Measurements from ENCODE around the gene CHN2. TPM values are rescaled to one million over a fixed set of nuclear protein-coding genes. Genes with fewer than 3 reads are reported as not detected.

Gene CHN2
- total RNA-seq, 2 donors from 2014 or later, result 30.0 to 32.9 TPM

DNA sequence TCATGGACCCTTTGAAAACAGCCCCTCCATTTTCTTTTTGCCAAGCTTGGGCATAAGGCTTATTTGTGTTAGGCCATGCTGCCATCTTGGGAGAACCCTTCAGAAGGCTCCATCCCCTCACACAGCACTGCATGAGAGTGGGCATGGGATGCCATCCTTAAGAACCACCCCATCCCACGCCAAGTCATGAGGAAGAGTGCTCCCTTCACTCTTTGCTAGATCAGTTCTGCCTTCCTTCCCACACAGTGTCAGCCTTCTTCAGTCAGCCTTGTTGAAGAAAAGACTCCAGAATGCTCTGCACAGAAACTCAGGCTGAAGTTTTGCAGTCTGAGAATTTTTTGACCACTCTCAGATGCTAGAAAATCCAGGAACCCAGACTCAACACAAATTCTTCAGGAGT lies 15.5 kb upstream of the CHN2 start:
- DNase-seq, result no peak
- intact Hi-C loops (cut with DNase I, micrococcal nuclease), result no loop called here
- no peak for ATAC-seq

DNA sequence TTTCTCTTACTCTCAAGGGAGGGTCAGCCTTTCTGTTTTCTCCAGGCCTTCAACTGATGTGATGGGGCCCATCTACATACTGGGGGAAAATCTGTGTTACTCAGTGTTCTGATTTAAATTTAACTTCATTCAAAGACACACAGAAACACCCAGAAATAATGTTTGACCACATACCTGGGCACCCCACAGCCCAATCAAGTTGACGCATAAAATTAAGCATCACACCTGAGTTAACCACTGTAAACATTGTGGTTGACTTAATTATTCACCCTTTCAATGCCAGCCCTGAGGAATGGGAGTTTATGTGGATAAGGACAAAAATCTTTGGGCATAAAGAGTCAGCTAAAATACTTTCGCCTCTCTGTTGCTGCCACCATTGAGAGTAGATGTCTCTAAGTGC lies 10.0 kb upstream of the CHN2 start:
- DNase-seq (no peak), ATAC-seq (no peak)
- intact Hi-C loops (cut with DNase I, micrococcal nuclease), result no loop called here

DNA sequence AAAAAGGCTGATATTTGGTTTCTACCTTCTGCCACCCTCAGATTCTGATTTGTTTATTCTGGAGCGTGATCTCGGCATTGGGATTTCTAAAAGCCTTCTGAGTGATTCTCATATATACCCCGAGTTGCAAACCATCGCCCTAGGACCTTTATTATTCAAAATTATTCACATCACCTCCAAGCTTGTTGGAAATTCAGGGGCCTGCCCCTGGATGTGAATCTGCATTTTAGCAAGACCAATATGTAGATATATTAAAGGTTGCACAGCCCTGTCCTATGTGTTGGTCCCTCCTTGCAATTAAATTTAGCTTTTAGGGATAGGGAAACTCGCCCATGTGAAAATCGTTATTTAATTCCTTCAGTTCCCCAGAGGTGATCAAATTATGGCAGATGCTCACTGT lies 9.0 kb upstream of the CHN2 start:
- intact Hi-C loops (cut with DNase I, micrococcal nuclease), result no loop called here
- DNase-seq (no peak), ATAC-seq (no peak)

DNA sequence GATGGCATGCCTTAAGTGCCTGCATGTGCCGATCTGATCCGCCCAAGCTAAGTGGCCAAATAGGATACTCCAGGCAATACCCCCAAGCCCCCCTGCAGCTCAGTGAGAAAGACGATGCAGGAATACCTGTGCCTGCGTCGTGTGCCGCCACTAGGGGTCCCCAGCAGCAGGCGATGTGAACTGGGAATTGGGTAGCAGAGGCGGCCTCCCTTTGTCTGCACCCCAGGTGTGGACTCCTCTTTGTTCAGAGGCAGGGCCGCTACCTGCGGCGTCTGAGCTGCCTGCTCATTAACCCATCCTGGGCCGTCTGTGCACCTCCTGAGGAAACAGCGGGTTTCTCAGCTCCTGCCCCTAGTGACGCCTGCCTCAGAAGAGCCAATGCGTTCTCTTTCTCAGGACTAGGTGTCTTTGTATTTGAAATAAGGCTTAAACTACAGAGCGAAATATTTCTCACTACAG lies 4.8 kb upstream of the CHN2 start:
- ATAC-seq (peak; percentile 65), DNase-seq (peak; percentile 63 to 81)
- intact Hi-C loops (cut with DNase I, micrococcal nuclease), result loop anchor here in 1 of 2 donors (5.0 kb wide), 1 partner anchor 218 kb away; no protein-coding TSS in a partner anchor

DNA sequence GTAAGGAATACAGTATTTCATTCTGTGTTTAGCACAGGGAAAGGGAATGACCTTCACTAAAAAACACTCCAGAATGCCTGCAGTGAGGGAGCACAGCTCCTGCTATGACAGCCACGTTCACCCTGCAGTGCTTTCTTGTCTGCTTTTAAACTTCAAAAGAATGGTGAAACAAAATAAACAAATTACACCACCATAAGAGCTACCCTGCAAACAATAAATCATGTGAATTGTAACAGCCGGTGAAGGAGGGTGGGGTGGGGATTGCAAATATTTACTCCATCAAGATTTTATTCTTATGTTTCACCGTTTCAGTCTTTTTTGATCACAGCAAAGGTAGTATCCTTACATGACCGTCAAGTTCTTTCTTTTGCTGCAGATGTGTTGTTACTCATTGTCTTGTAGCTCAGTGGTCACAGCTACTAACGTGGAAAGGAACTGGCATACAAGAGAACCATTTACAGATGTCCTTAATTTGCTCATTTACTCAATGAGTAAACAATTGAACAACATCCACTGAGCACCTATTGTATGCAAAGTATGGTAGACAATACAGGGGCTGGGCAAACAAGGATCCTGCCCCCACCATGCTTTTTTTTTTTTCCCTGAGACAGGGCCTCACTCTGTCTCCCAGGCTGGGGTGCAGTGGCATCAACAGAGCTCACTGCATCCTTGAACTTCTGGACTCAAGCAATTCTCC lies 4.1 kb upstream of the CHN2 start:
- ATAC-seq (peak; percentile 42), DNase-seq (no peak)
- intact Hi-C loops (cut with DNase I, micrococcal nuclease), result loop anchor here in 1 of 2 donors (5.0 kb wide), 1 partner anchor 217 kb away; no protein-coding TSS in a partner anchor

DNA sequence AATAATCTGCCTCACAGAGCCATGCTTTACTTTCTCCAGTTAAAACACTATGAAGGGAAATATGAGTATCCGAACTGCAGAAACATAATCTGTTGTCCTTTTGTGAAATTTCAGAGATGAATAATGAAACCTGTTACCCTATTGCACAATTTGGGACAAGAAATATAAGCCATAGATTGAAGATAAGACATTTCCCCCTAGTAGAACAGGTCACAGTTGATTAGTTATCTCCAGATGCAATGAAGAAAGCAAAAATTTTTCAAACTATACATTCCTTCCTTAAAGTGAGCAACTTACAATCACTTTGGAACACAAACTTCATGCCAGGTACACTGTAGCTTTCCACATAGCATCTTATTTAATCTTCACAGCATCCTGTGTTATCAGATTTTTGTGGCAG lies 2.3 kb upstream of the CHN2 start:
- DNase-seq, result no peak
- intact Hi-C loops (cut with DNase I, micrococcal nuclease), result loop anchor here in 1 of 2 donors (5.0 kb wide), 1 partner anchor 215 kb away; no protein-coding TSS in a partner anchor
- no peak for ATAC-seq

DNA sequence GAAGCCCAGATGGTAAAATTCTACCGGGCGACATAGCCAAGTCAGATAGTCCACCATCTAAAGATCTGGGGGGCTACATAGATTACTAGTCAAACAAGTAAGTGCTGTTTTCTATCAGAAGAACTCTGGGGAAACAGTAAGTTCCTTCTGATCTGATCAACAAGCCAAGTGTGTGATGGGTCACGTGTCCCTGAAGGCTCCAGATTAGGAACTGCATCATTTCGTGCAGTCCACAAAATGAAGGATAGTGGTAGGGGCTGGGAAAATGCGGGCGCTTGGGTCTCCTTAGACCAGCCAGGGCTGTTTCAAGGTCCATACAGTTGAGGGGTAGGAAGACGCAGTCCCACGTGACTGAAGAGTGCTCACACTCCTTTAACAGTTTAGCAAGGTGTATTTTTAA lies 1.8 kb upstream of the CHN2 start:
- intact Hi-C loops (cut with DNase I, micrococcal nuclease), result loop anchor here in 1 of 2 donors (5.0 kb wide), 1 partner anchor 214 kb away; no protein-coding TSS in a partner anchor
- no peak for DNase-seq
- ATAC-seq, result no peak

DNA sequence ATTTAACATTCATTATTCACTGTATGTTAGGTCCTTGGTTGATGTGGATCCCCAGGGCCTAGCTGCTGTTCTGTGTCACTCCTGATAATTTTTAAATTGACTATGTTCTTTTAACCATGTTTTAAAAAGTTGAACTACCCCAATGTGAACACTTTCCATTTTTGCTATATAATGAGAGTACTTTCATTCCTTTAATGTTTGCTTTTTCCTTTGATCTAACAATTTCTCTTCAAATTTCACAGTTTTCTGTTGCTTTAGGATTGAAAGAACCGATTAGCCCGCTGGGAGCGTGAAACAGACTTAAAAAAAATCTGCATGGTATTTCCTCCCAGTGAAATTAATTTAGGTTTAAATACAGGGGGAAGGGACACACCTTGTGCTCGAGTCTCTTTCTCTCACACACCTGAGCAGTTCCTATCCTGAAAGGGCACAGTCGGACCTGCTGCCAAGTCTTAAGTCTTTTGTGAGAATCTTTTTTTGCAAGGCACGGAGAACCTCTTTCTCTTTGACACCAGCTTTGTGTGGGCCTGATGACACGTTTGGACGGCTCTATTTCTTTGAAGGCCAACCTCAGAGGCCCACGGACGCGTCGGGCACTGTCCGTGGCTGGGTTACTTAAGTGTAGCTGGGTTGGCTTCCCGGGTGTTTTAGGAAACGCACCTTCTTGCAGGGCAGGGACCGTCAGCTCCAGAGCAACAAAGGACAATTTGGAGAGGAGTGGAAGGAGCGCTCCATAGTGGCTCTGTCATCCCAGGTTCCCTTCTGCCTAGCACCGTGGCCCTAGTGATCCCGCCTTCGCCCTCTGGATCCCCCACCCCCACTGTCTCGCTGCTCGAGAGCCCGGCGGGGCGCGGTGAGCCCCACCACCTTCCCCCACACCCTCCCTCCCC lies 1.0 kb upstream of the CHN2 start:
- intact Hi-C loops (cut with DNase I, micrococcal nuclease), result loop anchor here in 1 of 2 donors (5.0 kb wide), 1 partner anchor 214 kb away; no protein-coding TSS in a partner anchor
- ATAC-seq, result peak; percentile 12
- peak in 1 of 2 donors; percentile 31 for DNase-seq

DNA sequence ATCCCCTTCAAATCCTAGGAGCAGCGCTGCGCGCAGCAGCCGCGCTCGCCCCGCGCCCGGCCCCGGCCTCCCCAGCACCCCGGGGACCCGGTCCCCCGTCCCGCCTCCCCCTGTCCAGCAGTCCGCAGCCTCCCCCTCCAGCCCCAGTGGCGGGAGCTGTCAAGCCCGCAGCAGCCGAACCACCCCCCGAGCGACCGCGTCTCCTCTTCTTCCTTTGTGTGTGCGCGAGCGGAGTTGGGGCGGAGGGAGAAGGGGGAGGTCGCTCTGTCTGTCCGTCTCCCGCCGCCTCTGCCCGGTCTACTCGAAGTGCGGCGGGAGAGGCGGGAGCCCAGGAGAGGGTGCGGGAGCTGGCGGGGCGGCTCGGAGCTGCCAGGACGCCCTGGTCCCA lies 375 bp upstream of the CHN2 start:
- ATAC-seq, result peak; percentile 41
- intact Hi-C loops (cut with DNase I, micrococcal nuclease), result loop anchor here in 1 of 2 donors (5.0 kb wide), 1 partner anchor 213 kb away; no protein-coding TSS in a partner anchor
- DNase-seq, result peak; percentile 31 to 45

DNA sequence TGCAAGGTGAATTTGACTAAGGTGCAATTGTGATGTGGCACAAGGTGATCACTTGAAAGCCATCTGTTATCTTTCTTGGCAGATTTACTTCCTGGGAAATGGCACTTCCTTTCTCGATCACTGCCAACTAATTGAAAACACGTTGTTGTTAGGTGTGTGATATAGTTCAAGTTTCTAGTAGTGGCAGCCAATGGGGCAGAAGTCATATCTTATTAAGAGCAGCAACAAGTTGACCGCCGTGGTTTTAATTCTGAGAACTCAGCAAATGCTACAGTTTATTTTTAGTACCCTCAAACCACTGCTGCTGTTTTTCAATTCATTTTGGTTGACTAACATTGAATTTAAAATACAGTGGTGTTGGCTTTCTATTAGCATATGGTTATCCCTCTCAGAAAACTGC lies 1.6 kb downstream of the CHN2 start:
- DNase-seq, result no peak
- ATAC-seq, result peak; percentile 16

DNA sequence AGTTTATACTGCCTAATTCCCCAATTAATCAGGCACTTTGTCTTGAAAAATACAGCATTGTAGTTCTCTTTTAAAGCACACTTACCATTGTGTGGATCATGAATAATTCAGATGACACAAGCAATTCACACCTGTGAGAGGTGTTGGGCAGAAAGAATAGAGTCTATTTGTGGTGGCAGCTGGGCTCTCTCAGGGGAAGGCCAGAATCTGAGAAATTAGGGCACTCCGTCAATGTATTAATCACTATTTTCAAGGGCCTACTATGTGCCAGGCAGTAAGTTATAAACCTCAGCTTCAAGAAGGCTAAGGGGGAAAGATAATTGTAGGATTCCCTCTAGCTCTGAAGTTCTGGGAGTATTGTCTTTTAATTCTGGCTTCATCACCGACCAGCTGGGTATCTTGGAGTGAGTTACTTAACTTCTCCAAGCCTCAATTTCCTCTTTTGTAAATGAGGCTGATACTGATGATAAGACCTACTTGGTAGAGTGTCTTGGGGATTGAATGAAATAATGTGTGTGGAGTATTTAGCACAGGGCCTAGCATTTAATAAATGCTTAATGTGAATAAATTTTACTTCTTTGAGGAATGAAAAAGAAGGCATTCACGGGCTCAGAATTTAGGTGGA lies 2.5 kb downstream of the CHN2 start:
- DNase-seq (no peak), ATAC-seq (no peak)
- intact Hi-C loops (cut with DNase I, micrococcal nuclease), result no loop called here

More for the DNA sequence above, 1.6 kb downstream of the CHN2 start:
- intact Hi-C loops (cut with DNase I, micrococcal nuclease), result no loop called here

DNA sequence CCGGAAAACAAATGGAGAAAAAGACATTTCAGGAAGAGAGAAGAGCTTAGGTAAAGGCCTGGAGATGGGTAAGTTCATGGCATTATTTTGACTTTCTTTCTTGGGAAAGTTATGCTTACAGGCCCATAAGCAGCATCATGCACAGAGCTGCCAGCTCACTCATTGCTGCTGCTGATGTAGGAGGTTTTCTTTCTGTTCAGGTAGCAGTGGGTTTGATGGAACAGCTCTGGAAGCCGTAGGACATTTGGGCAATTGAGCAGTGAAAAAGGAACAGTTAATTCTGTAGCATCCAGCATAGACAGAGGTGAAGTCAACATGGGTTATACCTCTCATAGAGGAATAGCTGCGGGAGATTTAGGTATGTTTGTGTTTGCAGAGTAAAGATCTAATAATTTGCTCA lies 3.3 kb downstream of the CHN2 start:
- DNase-seq, result no peak
- ATAC-seq, result no peak
- intact Hi-C loops (cut with DNase I, micrococcal nuclease), result no loop called here

DNA sequence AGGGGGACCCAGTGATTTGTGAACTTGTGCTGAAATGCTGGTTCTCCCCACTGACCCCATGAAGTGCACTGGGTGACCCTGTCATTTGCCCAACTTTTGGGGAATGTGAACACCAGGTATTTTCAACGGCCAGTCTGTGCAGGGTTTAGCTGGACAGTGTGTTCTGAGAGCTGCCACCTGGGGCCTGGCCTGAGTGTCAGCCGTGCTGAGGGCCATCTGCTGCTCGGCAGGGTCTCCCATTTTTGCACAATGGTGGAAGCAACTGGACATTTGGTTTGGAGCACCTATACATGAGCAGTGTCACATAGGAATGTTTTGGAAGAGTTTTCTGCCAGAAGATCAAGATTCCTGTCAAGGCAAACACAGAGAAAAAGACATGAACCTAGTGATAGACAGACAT lies 5.2 kb downstream of the CHN2 start:
- intact Hi-C loops (cut with DNase I, micrococcal nuclease), result no loop called here
- DNase-seq (no peak), ATAC-seq (no peak)

DNA sequence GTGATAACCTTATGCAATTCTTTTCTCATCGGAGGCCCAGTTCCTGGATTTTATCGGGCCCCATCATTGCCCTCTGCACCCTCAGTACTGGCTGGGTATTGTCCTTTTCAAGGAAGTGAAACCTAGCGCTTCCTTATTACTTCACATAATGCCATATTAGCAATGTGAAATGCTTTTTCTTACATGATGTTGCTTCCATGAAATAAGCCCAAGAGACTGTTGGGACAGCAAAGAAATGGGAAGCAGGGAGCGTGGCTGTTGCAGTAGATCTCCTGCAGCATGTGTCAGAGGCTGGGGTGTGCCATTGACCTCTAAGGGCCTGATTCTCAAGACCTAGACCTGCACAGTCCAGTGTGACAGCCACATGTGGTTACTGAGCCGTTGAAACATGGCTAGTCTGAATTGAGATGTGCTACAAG lies 8.1 kb downstream of the CHN2 start:
- intact Hi-C loops (cut with DNase I, micrococcal nuclease), result no loop called here
- peak; percentile 41 to 60 for DNase-seq
- ATAC-seq, result peak; percentile 95

DNA sequence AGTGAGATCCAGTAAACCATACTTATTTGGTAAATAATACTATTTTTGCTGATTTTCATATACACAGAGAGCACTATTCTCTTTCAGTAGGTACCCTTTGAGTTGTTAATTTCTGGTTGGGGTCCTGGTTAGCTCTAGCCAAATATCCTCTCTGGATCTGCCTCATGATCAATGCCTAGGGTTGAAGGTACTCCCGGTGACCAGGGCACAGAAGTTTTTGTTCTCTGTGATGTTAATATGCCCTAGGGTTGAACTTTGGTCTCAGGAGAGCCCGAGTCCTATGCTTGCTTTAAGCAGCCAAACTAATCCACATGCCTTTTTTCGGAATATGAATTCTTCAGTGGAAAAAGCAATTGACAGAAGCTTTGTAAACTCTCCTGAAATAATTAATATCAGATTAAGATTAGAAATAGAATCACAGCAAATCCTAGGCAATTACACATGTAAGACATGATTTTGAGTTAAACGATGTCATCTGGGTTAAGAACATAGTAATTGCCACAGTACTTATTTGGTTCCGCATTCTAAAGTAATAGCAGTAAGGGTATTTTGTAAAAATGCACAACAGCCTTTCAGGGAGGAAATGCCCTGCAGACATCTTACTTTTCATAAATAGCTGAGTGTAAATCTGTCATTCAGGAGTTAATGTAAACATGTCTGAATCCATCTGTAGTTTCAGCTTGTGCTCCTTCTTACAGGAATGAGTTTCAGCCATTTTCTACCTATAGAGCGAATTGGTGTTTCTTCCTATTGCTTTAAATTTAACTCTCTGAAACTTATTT lies 10.1 kb downstream of the CHN2 start:
- no peak for DNase-seq
- intact Hi-C loops (cut with DNase I, micrococcal nuclease), result no loop called here
- no peak for ATAC-seq

DNA sequence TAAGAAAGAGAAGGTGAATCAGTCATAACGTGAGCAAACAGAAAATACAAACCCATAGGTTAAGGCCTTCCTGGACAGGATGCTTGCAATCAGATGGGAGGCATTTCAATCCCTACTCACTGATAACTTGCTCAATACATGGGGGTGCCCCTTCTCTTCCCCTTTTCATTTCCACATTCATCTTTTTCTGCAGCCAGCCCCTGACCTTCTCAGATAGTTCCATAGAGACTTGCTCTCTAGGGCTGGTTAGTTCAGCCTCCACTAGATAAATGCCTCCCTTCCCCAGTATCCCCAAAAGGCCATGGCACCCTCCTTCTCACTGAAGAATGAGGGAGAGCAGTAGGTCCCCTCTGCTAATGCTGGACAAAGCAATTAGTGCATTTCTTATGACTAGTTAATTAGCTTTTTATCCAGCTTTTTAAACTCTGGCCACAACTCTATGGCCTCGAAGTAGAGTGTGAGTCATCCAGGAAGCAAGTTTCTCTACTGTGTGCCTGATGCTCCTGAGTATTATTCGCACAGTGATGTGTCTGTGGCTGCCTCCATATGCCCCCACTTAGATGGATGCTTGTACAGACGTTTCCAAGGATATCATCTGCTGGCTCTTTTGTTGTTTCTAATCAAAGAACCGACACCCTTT lies 12.7 kb downstream of the CHN2 start:
- no peak for DNase-seq
- peak; percentile 71 for ATAC-seq
- intact Hi-C loops (cut with DNase I, micrococcal nuclease), result no loop called here

DNA sequence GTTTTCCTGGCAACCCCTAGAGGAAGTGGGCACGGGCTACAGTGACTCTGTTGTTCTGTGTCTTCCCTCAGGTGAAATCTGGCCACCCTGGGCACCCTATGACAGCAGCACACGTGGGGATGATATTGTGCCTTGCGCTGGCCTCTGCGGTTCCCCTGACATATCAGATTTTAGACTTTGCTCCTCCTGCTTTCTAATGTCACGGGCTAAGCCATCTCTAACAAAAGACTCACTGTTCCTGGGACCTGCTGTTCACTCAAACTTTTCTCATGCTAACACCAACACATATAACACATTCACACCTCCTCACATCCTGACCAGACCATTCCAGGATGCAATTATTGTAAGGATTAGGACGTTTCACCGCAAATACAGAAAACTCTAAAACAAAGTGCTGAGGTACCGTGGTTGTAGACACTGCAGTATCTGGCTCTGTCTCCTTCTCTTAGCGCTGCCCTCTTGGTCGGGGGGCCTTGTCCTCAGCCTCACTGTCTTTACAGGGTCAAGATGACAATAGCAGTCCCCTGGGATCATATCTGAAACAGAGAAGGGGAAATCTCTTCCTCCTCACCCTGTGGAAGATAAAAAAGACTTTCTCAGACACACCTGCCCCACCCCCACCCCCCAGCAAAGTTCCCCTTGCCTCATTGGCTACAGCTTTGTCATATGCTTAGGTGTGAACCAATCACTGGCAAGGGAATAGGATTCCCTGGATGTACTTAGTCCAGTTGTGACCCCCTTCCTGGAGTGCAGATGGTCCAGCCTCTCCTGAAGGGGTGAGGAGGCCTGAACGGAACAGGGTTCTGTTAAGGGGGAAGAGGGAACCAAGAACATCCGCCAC lies 14.1 kb downstream of the CHN2 start:
- intact Hi-C loops (cut with DNase I, micrococcal nuclease), result no loop called here
- DNase-seq (peak in 1 of 2 donors; percentile 42), ATAC-seq (peak; percentile 86)

All from left colon (tissue), 2 donors.